Panc1 (cell line): ENCODE results near the gene ASPHD2. TPM values are rescaled to one million over a fixed set of nuclear protein-coding genes. Genes with fewer than 3 reads are reported as not detected.

Experiments
- ATAC-seq: fragments of 200-7000 bp; cut with Tn5 transposase; 2 replicates; pipeline ENCODE4 v1.9.1; 2020; ENCODE audit warnings: mild to moderate bottlenecking, moderate library complexity
- BruUV-seq: library from RNA; stranded (reverse); fragments of 400-500 nt; replicated peaks from 2 replicates; lab custom pipeline; 2021; lab: Mats Ljungman, UMichigan
- CTCF ChIA-PET: fragments of 300-600 bp; sonication (Branson Sonifier 250); formaldehyde crosslinking; loops from one replicate; lab custom pipeline; 2022; ENCODE audit warnings: antibody characterized with exemption; lab: Charles Lee
- POLR2A ChIA-PET: fragments of 300-600 bp; sonication (Branson Sonifier 250); formaldehyde crosslinking; loops from one replicate; lab custom pipeline; 2022; ENCODE audit warnings: antibody characterized with exemption; lab: Charles Lee
- DNase-seq: peaks from one replicate; pipeline ENCODE4 v3.0.0-alpha.2; 2010; ENCODE audit warnings: low read depth, low spot score
- H3K27ac ChIP-seq: 2 replicates; pipeline ENCODE4 v1.5.1; 2011; ENCODE audit warnings: mild to moderate bottlenecking, low read length, inconsistent platforms
- H3K27me3 ChIP-seq: fragments of 200-500 bp; sonication (Bioruptor generic); 2 replicates; pipeline ENCODE4 v1.6.0; 2014; ENCODE audit warnings: low read length, inconsistent platforms; ENCODE audit not compliant: control insufficient read depth, insufficient read depth
- H3K36me3 ChIP-seq: fragments of 200-500 bp; sonication (Bioruptor generic); 2 replicates; pipeline ENCODE4 v1.5.1; 2014; ENCODE audit warnings: inconsistent platforms, mild to moderate bottlenecking, low read length, moderate library complexity; ENCODE audit not compliant: control insufficient read depth, insufficient read depth
- H3K4me1 ChIP-seq: 2 replicates; pipeline ENCODE4 v1.5.1; 2011; ENCODE audit warnings: inconsistent platforms, mild to moderate bottlenecking, low read length, moderate library complexity; ENCODE audit not compliant: control insufficient read depth, insufficient read depth
- H3K4me3 ChIP-seq, 2 experiments: 2 replicates each; pipeline ENCODE4 v1.5.1; 2011 to 2012; ENCODE audit warnings: low read depth in 2 of 2, low read length in 2 of 2, mild to moderate bottlenecking in 2 of 2, inconsistent platforms in 1 of 2, moderate library complexity in 1 of 2
- H3K9me3 ChIP-seq: fragments of 200-500 bp; sonication (Bioruptor generic); 2 replicates; pipeline ENCODE4 v1.5.1; 2014; ENCODE audit warnings: low read depth, mild to moderate bottlenecking, inconsistent platforms, low read length, moderate library complexity; ENCODE audit not compliant: control insufficient read depth, insufficient read depth
- POLR2AphosphoS5 ChIP-seq: IDR thresholded peaks from 2 replicates; pipeline ENCODE4 v1.6.1; 2012; ENCODE audit warnings: mild to moderate bottlenecking, low read depth, low read length, moderate library complexity
- SIN3A ChIP-seq: IDR thresholded peaks from 2 replicates; pipeline ENCODE4 v1.6.1; 2012; ENCODE audit warnings: low read depth, mild to moderate bottlenecking, low read length, moderate library complexity, borderline replicate concordance; ENCODE audit not compliant: insufficient read depth
- TCF7L2 ChIP-seq: IDR thresholded peaks from 2 replicates; pipeline ENCODE4 v1.6.1; 2011; ENCODE audit warnings: mild to moderate bottlenecking, low read depth, low read length, inconsistent platforms
- in situ Hi-C: cut with HindIII; loops from 2 replicates; pipeline ENCODE4 v1.10.0; 2016; ENCODE audit warnings: low sequenced_read_pairs, low pct_unique_long_range_greater_than_20kb
- intact Hi-C: fragments of 100-400 bp; cut with micrococcal nuclease; formaldehyde crosslinking; loops from one replicate; pipeline ENCODE4 v1.10.0; 2022; ENCODE audit not compliant: unreplicated experiment
- total RNA-seq: library from RNA; stranded (reverse); gene quantifications from one replicate; pipeline ENCODE4 v1.2.1, GENCODE V29; 2021; ENCODE audit not compliant: unreplicated experiment
- TF ChIP-seq, protein P1 (sequence below): fragments of 450-650 bp; IDR thresholded peaks from 2 replicates; pipeline ENCODE4 v1.5.1; 2017; ENCODE audit warnings: mild to moderate bottlenecking
- TF ChIP-seq, protein P2 (sequence below), 2 experiments: IDR thresholded peaks; 2 replicates each; pipeline ENCODE4 v1.6.1; 2011 to 2012; ENCODE audit warnings: low read depth in 2 of 2, control low read depth in 1 of 2, low read length in 1 of 2, mild to moderate bottlenecking in 1 of 2, moderate library complexity in 1 of 2; ENCODE audit not compliant: insufficient read depth in 1 of 2

ASPHD2 gene
- total RNA-seq, 1 experiment from 2014 or later = 0.15 TPM

DNA sequence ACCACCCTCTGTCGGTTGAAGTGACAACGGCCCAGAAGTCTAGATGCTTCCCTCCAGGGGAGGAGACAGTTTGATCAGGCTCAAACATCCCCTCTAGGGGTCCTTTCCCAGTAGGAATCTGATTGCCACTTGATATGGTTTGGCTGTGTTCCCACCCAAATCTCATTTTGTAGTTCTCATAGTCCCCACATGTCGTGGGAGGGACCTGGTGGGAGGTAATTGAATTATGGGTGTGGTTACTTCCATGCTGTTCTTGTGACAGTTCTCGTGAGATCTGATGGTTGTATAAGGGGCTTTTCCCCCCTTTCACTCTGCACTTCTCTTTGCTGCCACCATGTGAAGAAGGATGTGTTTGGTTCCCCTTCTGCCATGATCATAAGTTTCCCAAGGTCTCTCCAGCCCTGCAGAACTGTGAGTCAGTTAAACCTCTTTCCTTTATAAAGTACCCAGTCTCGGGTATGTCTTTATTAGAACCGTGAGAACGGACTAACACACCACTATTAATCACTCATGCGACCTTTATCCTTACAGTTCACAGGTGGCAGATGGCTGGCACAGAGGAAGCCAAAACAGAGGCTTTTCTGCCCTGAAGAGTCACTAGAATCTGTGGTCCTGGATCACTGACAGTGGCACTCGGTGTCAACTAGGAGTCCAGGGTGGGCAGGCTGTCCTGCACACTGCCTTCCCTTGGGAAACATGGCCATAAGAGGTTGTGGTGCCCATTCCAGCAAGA is 21.6 kb downstream of the ASPHD2 start:
- CTCF ChIA-PET = no interaction called here
- H3K4me3 ChIP-seq = no peak overlapping the region
- in situ Hi-C loops = no loop called here
- H3K27me3 ChIP-seq = no peaks in the 10 kb centered on the region
- ATAC-seq = no peak
- intact Hi-C loops = no loop called here
- H3K4me1 ChIP-seq = no peaks in the 10 kb centered on the region
- POLR2A ChIA-PET = no interaction called here
- TF ChIP-seq TCF7L2 (no peak), SIN3A (no peak)
- DNase-seq = no peak
- H3K36me3 ChIP-seq = no peaks in the 10 kb centered on the region
- BruUV-seq = no TSS peak
- no peak overlapping the region for H3K27ac ChIP-seq
- no peaks in the 10 kb centered on the region for H3K9me3 ChIP-seq

DNA sequence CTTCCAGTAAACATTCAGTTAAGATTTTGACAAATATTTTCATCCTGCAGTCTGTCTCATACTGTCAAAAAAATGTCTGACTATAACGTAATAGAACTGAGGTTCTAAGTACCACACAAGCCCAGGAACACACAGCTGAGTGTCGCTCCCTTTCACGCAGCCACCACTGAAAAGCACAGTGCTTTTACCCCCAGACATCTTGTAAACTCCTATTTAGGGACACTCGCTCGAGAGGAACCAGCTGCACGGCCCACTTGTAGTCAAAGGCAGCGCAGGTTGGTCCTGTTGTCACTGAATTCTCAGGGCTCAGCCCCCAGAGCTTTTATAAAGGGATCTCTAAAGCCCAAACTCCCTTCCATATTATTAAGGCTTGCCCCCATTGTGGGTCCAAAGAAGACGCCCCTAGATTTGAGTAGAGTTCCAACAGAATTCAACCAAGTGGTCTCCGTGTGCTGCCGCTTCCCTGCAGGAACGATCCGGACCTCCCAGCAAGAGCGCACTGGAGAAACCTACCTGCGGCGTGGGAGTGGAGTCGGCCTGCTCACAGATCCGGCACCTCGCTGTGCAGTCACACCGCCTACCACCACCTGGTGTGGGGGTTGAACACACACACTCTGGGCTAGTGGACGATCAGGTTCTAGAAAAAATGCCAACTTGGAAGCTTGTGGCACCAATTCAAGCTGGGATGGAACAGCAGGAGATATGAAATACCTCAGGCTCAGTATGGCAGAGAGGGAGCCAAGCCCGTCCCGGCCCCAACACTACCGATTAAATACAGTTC is 23.4 kb downstream of the ASPHD2 start:
- Histone ChIP-seq H3K9me3 (no peaks in the 10 kb centered on the region), H3K27ac (no peak overlapping the region), H3K36me3 (no peaks in the 10 kb centered on the region), H3K27me3 (no peaks in the 10 kb centered on the region), H3K4me3 (no peak overlapping the region), H3K4me1 (no peaks in the 10 kb centered on the region)
- no TSS peak for BruUV-seq
- in situ Hi-C loops = no loop called here
- TF ChIP-seq TCF7L2 = no peak
- TF ChIP-seq SIN3A = no peak
- TF ChIP-seq, protein P1, sequence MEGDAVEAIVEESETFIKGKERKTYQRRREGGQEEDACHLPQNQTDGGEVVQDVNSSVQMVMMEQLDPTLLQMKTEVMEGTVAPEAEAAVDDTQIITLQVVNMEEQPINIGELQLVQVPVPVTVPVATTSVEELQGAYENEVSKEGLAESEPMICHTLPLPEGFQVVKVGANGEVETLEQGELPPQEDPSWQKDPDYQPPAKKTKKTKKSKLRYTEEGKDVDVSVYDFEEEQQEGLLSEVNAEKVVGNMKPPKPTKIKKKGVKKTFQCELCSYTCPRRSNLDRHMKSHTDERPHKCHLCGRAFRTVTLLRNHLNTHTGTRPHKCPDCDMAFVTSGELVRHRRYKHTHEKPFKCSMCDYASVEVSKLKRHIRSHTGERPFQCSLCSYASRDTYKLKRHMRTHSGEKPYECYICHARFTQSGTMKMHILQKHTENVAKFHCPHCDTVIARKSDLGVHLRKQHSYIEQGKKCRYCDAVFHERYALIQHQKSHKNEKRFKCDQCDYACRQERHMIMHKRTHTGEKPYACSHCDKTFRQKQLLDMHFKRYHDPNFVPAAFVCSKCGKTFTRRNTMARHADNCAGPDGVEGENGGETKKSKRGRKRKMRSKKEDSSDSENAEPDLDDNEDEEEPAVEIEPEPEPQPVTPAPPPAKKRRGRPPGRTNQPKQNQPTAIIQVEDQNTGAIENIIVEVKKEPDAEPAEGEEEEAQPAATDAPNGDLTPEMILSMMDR = no peak
- no peak for TF ChIP-seq POLR2AphosphoS5
- CTCF ChIA-PET = no interaction called here
- DNase-seq = no peak
- no peak for ATAC-seq
- intact Hi-C loops = no loop called here
- POLR2A ChIA-PET = no interaction called here

DNA sequence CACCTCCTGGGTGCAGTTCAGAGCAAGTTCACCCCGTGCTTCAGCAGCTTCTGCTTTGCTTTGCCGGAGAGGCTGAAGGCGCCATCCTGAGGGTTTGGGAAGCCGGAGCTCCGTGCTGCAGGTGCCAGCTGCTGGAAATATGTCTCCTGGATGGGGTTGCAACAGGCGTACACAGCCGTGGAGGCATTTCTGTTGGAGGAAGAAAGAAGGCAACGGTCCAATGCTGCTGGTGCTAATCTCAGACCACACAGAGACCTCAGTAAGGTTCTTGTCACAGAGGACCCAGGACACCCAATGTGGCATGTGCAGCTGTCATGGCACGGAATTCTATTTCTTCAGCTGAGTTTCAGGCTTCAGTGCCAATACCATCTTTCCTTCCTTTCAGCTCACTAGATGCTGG is 24.2 kb downstream of the ASPHD2 start:
- ChIA-PET CTCF (no interaction called here), POLR2A (interaction anchor here (0.6 kb wide), 1 partner anchor 39 kb away, joined by 3 read pairs; no protein-coding TSS in a partner anchor)
- BruUV-seq = no TSS peak
- intact Hi-C loops = no loop called here
- in situ Hi-C loops = no loop called here
- no peaks in the 10 kb centered on the region for H3K36me3 ChIP-seq
- no peaks in the 10 kb centered on the region for H3K4me1 ChIP-seq
- H3K9me3 ChIP-seq = no peaks in the 10 kb centered on the region
- H3K27me3 ChIP-seq = no peaks in the 10 kb centered on the region
- no peak overlapping the region for H3K27ac ChIP-seq
- no peak overlapping the region for H3K4me3 ChIP-seq
- DNase-seq = no peak
- TF ChIP-seq POLR2AphosphoS5 = no peak
- no peak for TF ChIP-seq SIN3A
- TF ChIP-seq, protein P2, sequence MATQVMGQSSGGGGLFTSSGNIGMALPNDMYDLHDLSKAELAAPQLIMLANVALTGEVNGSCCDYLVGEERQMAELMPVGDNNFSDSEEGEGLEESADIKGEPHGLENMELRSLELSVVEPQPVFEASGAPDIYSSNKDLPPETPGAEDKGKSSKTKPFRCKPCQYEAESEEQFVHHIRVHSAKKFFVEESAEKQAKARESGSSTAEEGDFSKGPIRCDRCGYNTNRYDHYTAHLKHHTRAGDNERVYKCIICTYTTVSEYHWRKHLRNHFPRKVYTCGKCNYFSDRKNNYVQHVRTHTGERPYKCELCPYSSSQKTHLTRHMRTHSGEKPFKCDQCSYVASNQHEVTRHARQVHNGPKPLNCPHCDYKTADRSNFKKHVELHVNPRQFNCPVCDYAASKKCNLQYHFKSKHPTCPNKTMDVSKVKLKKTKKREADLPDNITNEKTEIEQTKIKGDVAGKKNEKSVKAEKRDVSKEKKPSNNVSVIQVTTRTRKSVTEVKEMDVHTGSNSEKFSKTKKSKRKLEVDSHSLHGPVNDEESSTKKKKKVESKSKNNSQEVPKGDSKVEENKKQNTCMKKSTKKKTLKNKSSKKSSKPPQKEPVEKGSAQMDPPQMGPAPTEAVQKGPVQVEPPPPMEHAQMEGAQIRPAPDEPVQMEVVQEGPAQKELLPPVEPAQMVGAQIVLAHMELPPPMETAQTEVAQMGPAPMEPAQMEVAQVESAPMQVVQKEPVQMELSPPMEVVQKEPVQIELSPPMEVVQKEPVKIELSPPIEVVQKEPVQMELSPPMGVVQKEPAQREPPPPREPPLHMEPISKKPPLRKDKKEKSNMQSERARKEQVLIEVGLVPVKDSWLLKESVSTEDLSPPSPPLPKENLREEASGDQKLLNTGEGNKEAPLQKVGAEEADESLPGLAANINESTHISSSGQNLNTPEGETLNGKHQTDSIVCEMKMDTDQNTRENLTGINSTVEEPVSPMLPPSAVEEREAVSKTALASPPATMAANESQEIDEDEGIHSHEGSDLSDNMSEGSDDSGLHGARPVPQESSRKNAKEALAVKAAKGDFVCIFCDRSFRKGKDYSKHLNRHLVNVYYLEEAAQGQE (IDR thresholded peaks at IDR 0.05; ENCODE audit: insufficient read depth in 1 of 2, low read depth in 2 of 2, low read length in 1 of 2) = no peak
- TF ChIP-seq, protein P1 = no peak
- no peak for TF ChIP-seq TCF7L2
- ATAC-seq = no peak
